ENCODE results near the gene TBXAS1. TPM values are rescaled to one million over a fixed set of nuclear protein-coding genes. Genes with fewer than 3 reads are reported as not detected.
A peak's percentile ranks its signal among the peaks of the same experiment; 100 is the strongest.

The TBXAS1 gene
- polyA plus RNA-seq, 2 of the 4 experiments (the other 2 are of a cell fraction): 8.8 to 11.6 TPM

GRCh38 chr7:139874302-139874629, 45.2 kb downstream of the TBXAS1 start (continued):
- no peak for TF ChIP-seq REST (IDR thresholded peaks at IDR 0.05)
- no peak for TF ChIP-seq FOSB (CRISPR knock-in tag; IDR thresholded peaks at IDR 0.05)
- no peak for TF ChIP-seq EP300 (IDR thresholded peaks at IDR 0.05)
- TF ChIP-seq EHF (CRISPR knock-in tag; IDR thresholded peaks at IDR 0.05): no peak
- TF ChIP-seq NR3C1 (IDR thresholded peaks at IDR 0.05): no peak
- no peak for TF ChIP-seq HEYL (CRISPR knock-in tag; IDR thresholded peaks at IDR 0.05)
- TF ChIP-seq MAZ (IDR thresholded peaks at IDR 0.05; ENCODE audit: borderline replicate concordance, low read depth, low read length): no peak
- no peak for TF ChIP-seq FOSL2 (IDR thresholded peaks at IDR 0.05)
- no peak for TF ChIP-seq FOSL2 (CRISPR knock-in tag; IDR thresholded peaks at IDR 0.05)

- Histone ChIP-seq H3K27ac (peak overlapping the region in 1 of 2 experiments; percentile 32; a peak in 2 of 6 replicates), H3K4me2 (peak overlapping the region; percentile 14; the same call in 2 of the 3 replicates), H3K4me3 (no peak overlapping the region), H3K4me1 (peaks cover 9% of the 10 kb centered on the region; the same call in 1 of the 3 replicates), H3K9me3 (no peaks in the 10 kb centered on the region)
- DNase-seq (ENCODE audit: low read depth in 1 of 2, low spot score in 1 of 2) (peak in 1 of 2 experiments; percentile 14), ATAC-seq (peak; percentile 47 to 53; a peak in 4 of 6 replicates), FAIRE-seq (peak; percentile 79)
- CTCF ChIA-PET: no interaction called here
- 38% methylated on average over 6 of the region's 7 CpGs for WGBS (ENCODE audit: missing lambda C conversion rate)
- POLR2A ChIA-PET: no interaction called here
- no peak for TF ChIP-seq RARB (CRISPR knock-in tag; IDR thresholded peaks at IDR 0.05)
- no peak for TF ChIP-seq ZNF302 (CRISPR knock-in tag; IDR thresholded peaks at IDR 0.05)
- TF ChIP-seq HOXA7 (CRISPR knock-in tag; IDR thresholded peaks at IDR 0.05): no peak
- TF ChIP-seq CHD2 (IDR thresholded peaks at IDR 0.05; ENCODE audit: low read length, partially characterized antibody): no peak
- no peak for TF ChIP-seq JUNB (IDR thresholded peaks at IDR 0.05)
- TF ChIP-seq MAFK (IDR thresholded peaks at IDR 0.05; ENCODE audit: partially characterized antibody): no peak
- TF ChIP-seq RCOR1 (IDR thresholded peaks at IDR 0.05; ENCODE audit: low read depth, low read length): no peak
- TF ChIP-seq RAD21 (conservative IDR thresholded peaks at IDR 0.05 in 1 of 2, IDR thresholded peaks at IDR 0.05 in 1 of 2): no peak
- TF ChIP-seq CBX8 (IDR thresholded peaks at IDR 0.05): no peak
Observed at GRCh38 chr7:139875821-139876241, 46.8 kb downstream of the TBXAS1 start.

- H3K4me3 ChIP-seq: no peak overlapping the region
- TF ChIP-seq TFCP2L1 (CRISPR knock-in tag; IDR thresholded peaks at IDR 0.05) (no peak), USF2 (IDR thresholded peaks at IDR 0.05) (0 out of 2 replicates have a peak, but pooled peaks have one; percentile 5), MAFK (IDR thresholded peaks at IDR 0.05; ENCODE audit: partially characterized antibody) (peak; percentile 5), EHMT2 (IDR thresholded peaks at IDR 0.05; ENCODE audit: low read depth) (no peak), CBX2 (IDR thresholded peaks at IDR 0.05; ENCODE audit: borderline replicate concordance, low read depth) (no peak), HOXB13 (CRISPR knock-in tag; IDR thresholded peaks at IDR 0.05; ENCODE audit: low read depth) (no peak)
- peak overlapping the region in 1 of 2 experiments; percentile 4; a peak in 1 of 6 replicates for H3K27ac ChIP-seq
- WGBS (ENCODE audit: missing lambda C conversion rate): 94% methylated on average over 8 of the region's 8 CpGs
- H3K4me2 ChIP-seq: no peak overlapping the region
- ChIA-PET POLR2A (no interaction called here), CTCF (no interaction called here)
- FAIRE-seq (no peak), ATAC-seq (no peak), DNase-seq (ENCODE audit: low read depth in 1 of 2, low spot score in 1 of 2) (no peak)
- H3K4me1 ChIP-seq: peaks cover 9% of the 10 kb centered on the region; the same call in 1 of the 3 replicates
- H3K9me3 ChIP-seq: no peaks in the 10 kb centered on the region
Observed at GRCh38 chr7:139876622-139877283, 47.7 kb downstream of the TBXAS1 start.
